ENCODE measurements around the gene KRTAP4-11.
"Not testable (repeated sequence)": the region's sequence is repeated elsewhere in the genome, so short reads cannot be mapped to it uniquely, and the experiment has no call there.

The KRTAP4-11 gene

DNA sequence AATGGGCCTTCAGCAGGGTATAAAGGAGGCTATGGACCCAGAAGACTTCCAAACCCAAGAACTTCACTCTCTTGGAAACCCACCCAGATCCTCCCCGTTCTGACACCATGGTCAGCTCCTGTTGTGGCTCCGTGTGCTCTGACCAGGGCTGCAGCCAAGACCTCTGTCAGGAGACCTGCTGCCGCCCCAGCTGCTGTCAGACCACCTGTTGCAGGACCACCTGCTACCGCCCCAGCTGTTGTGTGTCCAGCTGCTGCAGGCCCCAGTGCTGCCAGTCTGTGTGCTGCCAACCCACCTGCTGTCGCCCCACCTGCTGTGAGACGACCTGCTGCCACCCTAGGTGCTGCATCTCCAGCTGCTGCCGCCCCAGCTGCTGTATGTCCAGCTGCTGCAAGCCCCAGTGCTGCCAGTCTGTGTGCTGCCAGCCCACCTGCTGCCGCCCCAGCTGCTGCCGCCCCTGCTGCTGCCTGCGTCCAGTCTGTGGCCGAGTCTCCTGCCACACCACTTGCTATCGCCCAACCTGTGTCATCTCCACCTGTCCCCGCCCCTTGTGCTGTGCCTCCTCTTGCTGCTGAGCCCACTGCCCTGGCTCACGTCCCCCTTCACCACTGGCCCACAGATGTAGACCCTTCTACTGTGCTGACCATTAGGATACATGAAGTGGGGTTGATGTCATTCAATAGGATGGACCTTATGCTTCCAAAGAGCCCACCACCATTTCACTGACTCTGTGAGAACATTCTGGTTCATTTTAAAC, 33.9 kb downstream of the KRTAP4-11 start, which contains the start of gene KRTAP4-7:
Gene KRTAP4-7, plus strand, starts transcription at position 51 of the 757 bp plus-strand sequence. Its CDS starts 57 bp downstream, at position 108.
- not testable (repeated sequence) for H3K9me3 Mint-ChIP-seq; DNase-seq; H3K4me1 Mint-ChIP-seq; H3K36me3 Mint-ChIP-seq; ATAC-seq (replicated peaks); H3K27ac Mint-ChIP-seq; H3K4me3 Mint-ChIP-seq
- H3K27me3 Mint-ChIP-seq = peaks cover 9 to 16% of the 10 kb centered on the region in 2 donors

DNA sequence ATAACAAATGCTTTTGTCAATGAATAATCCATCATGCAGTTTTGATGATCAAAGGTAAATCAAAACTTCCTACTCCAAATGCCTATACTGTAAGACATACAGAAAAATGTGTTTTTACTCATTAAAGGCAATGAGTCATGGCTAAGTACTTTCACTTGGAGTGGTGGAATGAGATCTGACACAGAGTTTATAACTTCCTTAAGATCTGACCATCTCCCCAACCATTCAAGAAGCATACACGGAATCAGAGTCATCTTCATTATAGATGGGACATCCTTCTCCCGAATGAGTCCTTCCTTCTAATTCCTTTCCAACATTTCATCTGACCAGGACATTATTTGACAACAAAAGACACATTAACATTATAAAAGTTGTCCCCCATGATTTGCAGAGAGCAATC, 34.7 kb downstream of the KRTAP4-11 start:
- H3K36me3 Mint-ChIP-seq = not testable (repeated sequence)

DNA sequence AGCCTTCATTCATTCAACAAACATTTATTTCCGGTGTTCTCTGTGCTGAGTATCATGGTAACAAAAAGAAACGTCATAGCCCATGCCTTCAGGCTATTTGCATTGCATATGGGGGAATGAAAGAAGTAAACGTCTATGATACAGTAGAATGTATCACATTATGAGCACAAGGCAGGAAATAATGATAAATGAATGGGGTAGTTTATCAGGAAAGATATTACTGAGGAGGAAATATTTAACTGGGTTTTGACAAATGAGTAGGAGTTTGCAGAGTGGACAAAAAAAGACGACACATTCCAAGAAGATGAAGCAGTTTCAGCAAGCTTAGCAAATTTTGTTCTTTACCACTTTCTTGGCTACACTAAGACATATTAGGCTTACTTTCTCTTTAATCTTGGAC, 35.5 kb downstream of the KRTAP4-11 start:
- ATAC-seq (replicated peaks) (no peak), DNase-seq (no peak)

More for the DNA sequence above, 34.7 kb downstream of the KRTAP4-11 start:
- H3K27me3 Mint-ChIP-seq = peaks cover 9 to 16% of the 10 kb centered on the region in 2 donors
- H3K27ac Mint-ChIP-seq; H3K9me3 Mint-ChIP-seq; ATAC-seq (replicated peaks); H3K4me3 Mint-ChIP-seq; H3K4me1 Mint-ChIP-seq; DNase-seq: not testable (repeated sequence)

DNA sequence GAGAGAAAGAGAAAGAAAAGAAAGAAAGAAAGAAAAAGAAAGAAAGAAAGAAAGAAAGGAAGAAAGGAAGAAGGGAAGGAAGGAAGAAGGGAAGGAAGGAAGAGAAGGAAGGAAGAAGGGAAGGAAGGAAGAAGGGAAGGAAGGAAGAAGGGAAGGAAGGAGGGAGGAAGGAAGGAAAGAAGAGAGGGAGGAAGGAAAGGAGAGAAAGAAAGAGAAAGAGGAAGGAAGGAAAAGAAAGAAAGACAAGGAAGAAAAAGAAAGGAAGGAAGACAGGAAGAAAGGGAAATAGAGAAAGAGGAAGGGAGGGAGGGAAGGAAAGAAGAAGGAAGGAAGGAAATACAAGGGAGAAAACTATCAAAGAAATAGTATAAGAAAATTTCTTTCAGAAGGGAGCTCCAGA, 41.4 kb downstream of the KRTAP4-11 start:
- peaks cover 16 to 28% of the 10 kb centered on the region in 2 donors for H3K27me3 Mint-ChIP-seq
- H3K36me3 Mint-ChIP-seq = no peaks in the 10 kb centered on the region
- H3K9me3 Mint-ChIP-seq = peaks cover 0 to 5% of the 10 kb centered on the region in 2 donors
- no peak for DNase-seq
- H3K27ac Mint-ChIP-seq = no peak overlapping the region
- peaks cover 0 to 5% of the 10 kb centered on the region in 2 donors for H3K4me1 Mint-ChIP-seq
- no peak overlapping the region for H3K4me3 Mint-ChIP-seq
- ATAC-seq (replicated peaks) = no peak

More for the DNA sequence above, 35.5 kb downstream of the KRTAP4-11 start:
- no peaks in the 10 kb centered on the region for H3K9me3 Mint-ChIP-seq
- H3K27me3 Mint-ChIP-seq = peaks cover 9 to 16% of the 10 kb centered on the region in 2 donors
- no peak overlapping the region for H3K27ac Mint-ChIP-seq
- no peaks in the 10 kb centered on the region for H3K36me3 Mint-ChIP-seq
- H3K4me3 Mint-ChIP-seq = no peak overlapping the region
- no peaks in the 10 kb centered on the region for H3K4me1 Mint-ChIP-seq

DNA sequence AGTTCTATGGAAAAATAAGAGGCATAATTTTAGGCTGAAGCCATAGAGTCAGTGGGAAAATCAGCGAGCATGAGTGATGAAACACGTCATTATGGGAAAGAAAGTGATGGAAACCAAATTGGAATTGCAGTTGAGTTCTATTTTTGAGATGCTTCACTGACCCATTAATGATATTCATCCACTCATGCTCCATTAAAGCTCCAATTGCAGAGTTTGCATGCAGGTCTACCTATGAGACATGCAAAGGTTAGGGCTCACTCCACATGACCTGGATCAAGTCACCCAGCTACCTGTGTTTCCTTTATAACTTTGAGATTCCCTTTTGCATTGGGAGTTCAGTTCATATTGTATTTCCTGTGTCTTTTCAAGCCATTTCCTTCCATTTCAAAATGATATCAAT, 44.5 kb downstream of the KRTAP4-11 start:
- Mint-ChIP-seq H3K27me3 (peaks cover 11 to 19% of the 10 kb centered on the region in 2 donors), H3K4me3 (no peak overlapping the region), H3K9me3 (peaks cover 0 to 5% of the 10 kb centered on the region in 2 donors), H3K36me3 (no peaks in the 10 kb centered on the region), H3K4me1 (peaks cover 0 to 7% of the 10 kb centered on the region in 2 donors), H3K27ac (no peak overlapping the region)
- DNase-seq = no peak
- ATAC-seq (replicated peaks) = no peak

DNA sequence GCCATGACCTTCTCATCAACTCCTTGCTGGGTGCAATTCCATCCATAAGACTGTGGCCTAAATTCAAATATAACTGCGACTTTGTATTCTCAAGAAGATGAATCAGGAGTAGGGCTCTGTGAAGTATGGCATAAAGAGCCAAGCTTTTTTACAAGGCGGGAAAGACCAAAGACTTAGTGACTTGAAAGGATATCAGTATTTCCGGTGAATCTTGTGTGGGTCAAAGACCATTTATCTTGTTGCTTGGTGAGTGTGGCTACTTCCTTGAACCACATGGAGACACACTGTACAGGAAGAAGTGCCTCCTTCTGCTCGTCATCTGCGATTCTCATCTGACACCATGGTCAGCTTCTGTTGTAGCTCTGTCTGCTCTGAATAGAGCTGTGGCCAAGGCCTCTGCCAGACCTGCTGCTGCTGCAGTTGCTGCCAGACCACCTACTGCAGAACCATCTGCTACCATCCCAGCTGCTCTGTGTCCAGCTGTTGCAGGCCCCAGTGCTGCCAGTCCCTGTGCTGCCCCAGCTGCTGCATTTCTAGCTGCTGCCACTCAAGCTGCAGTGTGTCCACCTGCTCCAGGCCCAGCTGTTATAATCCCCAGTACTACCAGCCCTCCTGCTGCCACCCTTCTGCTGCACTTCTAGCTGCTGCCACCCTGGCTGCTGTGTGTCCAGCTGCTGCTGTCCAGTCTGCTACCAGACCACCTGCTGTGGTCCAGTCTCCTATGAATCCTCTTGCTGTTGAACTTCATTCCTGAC, 46.4 kb downstream of the KRTAP4-11 start:
- Mint-ChIP-seq H3K36me3 (no peaks in the 10 kb centered on the region), H3K9me3 (peaks cover 0 to 4% of the 10 kb centered on the region in 2 donors), H3K4me1 (peaks cover 0 to 7% of the 10 kb centered on the region in 2 donors), H3K4me3 (no peak overlapping the region), H3K27ac (no peak overlapping the region), H3K27me3 (peaks cover 11 to 14% of the 10 kb centered on the region in 2 donors)
- ATAC-seq (replicated peaks) (no peak), DNase-seq (no peak)

DNA sequence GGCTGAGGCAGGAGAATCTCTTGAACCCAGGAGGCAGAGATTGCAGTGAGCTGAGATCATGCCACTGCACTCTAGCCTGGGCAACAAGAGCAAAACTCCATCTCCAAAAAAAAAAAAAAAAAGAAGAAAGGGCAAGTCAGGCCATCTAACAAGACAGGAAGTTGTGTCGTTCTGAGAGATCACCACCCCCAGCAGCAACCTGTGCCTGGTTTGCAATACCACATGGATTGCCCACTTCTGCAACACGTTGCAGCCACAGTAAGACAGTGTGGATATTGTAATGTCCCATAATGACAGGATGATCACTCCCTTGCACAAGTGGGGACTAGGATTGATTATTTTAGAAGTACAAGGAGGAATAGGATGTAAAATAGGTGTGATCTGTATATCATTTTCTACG, 49.1 kb downstream of the KRTAP4-11 start:
- ATAC-seq (replicated peaks) (no peak), DNase-seq (no peak)
- Mint-ChIP-seq H3K4me3 (no peak overlapping the region), H3K27me3 (peaks cover 0 to 4% of the 10 kb centered on the region in 2 donors), H3K36me3 (no peaks in the 10 kb centered on the region), H3K4me1 (peaks cover 0 to 5% of the 10 kb centered on the region in 2 donors), H3K9me3 (no peaks in the 10 kb centered on the region), H3K27ac (no peak overlapping the region)

DNA sequence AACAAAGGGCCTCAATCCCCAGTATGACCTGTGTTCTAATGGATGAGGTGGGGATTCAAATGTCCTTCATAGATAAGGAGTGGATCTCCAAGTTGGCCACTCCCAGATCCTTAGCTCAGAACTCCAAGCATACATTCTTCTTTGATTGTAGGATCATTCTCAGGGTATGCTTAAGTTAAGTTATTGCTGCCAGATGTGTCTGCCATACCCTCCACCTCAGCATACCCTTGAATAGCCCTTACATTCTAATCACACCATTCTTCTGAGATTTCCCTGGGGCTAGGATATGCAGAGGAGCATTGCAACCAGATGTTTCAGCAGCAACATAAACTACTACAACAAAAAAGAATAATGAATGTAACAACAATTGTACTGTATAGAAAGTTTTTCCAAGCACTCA, 50.9 kb downstream of the KRTAP4-11 start:
- no peaks in the 10 kb centered on the region for H3K36me3 Mint-ChIP-seq
- H3K9me3 Mint-ChIP-seq = no peaks in the 10 kb centered on the region
- peaks cover 0 to 3% of the 10 kb centered on the region in 2 donors for H3K27me3 Mint-ChIP-seq
- no peak overlapping the region for H3K4me3 Mint-ChIP-seq
- H3K4me1 Mint-ChIP-seq = peaks cover 0 to 5% of the 10 kb centered on the region in 2 donors
- no peak overlapping the region for H3K27ac Mint-ChIP-seq
- ATAC-seq (replicated peaks) (no peak), DNase-seq (no peak)
